HEK293 (cell line): ENCODE measurements around the gene ZSCAN22.

Experiments
- CTCF ChIA-PET: fragments of 350-600 bp; formaldehyde crosslinking; extraction: SDS; loops from one replicate; lab custom pipeline; 2021; ENCODE audit warnings: antibody characterized with exemption; lab: Yijun Ruan, JAX
- POLR2A ChIA-PET: fragments of 300-600 bp; formaldehyde crosslinking; extraction: SDS; loops from one replicate; lab custom pipeline; 2020; ENCODE audit warnings: antibody characterized with exemption, inconsistent platforms; lab: Yijun Ruan, JAX
- H3K27ac ChIP-seq: fragments of 200-500 bp; sonication (Bioruptor generic); 2 replicates; pipeline ENCODE4 v1.5.1; 2014; ENCODE audit warnings: low read depth, low read length, control low read depth, inconsistent platforms; ENCODE audit errors: extremely low read depth
- H3K36me3 ChIP-seq, 2 experiments: fragments of 200-500 bp in 1 of 2; sonication (Bioruptor generic) in 1 of 2; 1 replicate in 1 of 2; 2 replicates in 1 of 2; pipeline ENCODE4 v1.5.1; 2014 to 2017; ENCODE audit warnings: inconsistent platforms in 2 of 2, low read length in 2 of 2; ENCODE audit not compliant: control insufficient read depth in 2 of 2, insufficient read depth in 1 of 2
- H3K4me1 ChIP-seq: fragments of 200-500 bp; sonication (Bioruptor generic); 2 replicates; pipeline ENCODE4 v1.5.1; 2014; ENCODE audit warnings: mild to moderate bottlenecking, low read length, inconsistent platforms; ENCODE audit not compliant: control insufficient read depth, insufficient read depth
- H3K4me3 ChIP-seq: 2 replicates; pipeline ENCODE4 v1.5.1; 2011; ENCODE audit warnings: low read depth, mild to moderate bottlenecking, control low read depth, low read length, moderate library complexity
- H3K9me3 ChIP-seq: fragments of 200-500 bp; sonication (Bioruptor generic); 2 replicates; pipeline ENCODE4 v1.5.1; 2014; ENCODE audit warnings: low read depth, low read length, inconsistent platforms; ENCODE audit not compliant: control insufficient read depth, insufficient read depth
- HOXC10 ChIP-seq: sonication (generic); formaldehyde crosslinking; IDR thresholded peaks from 2 replicates; pipeline ENCODE4 v1.8.1; 2023; ENCODE audit warnings: mild to moderate bottlenecking, missing genetic modification reagents
- KLF7 ChIP-seq: fragments of 450-650 bp; formaldehyde crosslinking; IDR thresholded peaks from 2 replicates; pipeline ENCODE4 v1.5.1; 2016; ENCODE audit warnings: missing biosample characterization, missing genetic modification characterization, borderline replicate concordance
- MYNN ChIP-seq: fragments of 450-650 bp; formaldehyde crosslinking; IDR thresholded peaks from 2 replicates; pipeline ENCODE4 v1.5.1; 2016; ENCODE audit warnings: missing biosample characterization, missing genetic modification characterization, borderline replicate concordance
- PRDM2 ChIP-seq: fragments of 450-650 bp; formaldehyde crosslinking; IDR thresholded peaks from 2 replicates; pipeline ENCODE4 v1.5.1; 2016; ENCODE audit warnings: missing biosample characterization, missing genetic modification characterization, borderline replicate concordance
- PRDM6 ChIP-seq: fragments of 450-650 bp; formaldehyde crosslinking; IDR thresholded peaks from 2 replicates; pipeline ENCODE4 v1.5.1; 2017; ENCODE audit warnings: missing biosample characterization, missing genetic modification characterization
- SALL2 ChIP-seq: fragments of 450-650 bp; formaldehyde crosslinking; IDR thresholded peaks from 2 replicates; pipeline ENCODE4 v1.5.0; 2017; ENCODE audit warnings: missing biosample characterization, mild to moderate bottlenecking, missing genetic modification characterization, borderline replicate concordance
- ZBTB17 ChIP-seq: fragments of 450-650 bp; formaldehyde crosslinking; IDR thresholded peaks from 2 replicates; pipeline ENCODE4 v1.5.1; 2016; ENCODE audit warnings: missing biosample characterization, missing genetic modification characterization
- ZNF114 ChIP-seq: fragments of 450-650 bp; formaldehyde crosslinking; IDR thresholded peaks from 2 replicates; pipeline ENCODE4 v1.5.0; 2017; ENCODE audit warnings: missing biosample characterization, missing genetic modification characterization
- ZNF18 ChIP-seq: fragments of 450-650 bp; formaldehyde crosslinking; IDR thresholded peaks from 2 replicates; pipeline ENCODE4 v1.5.1; 2016; ENCODE audit warnings: missing biosample characterization, missing genetic modification characterization
- ZNF24 ChIP-seq: fragments of 450-650 bp; formaldehyde crosslinking; IDR thresholded peaks from 2 replicates; pipeline ENCODE4 v1.5.1; 2016; ENCODE audit warnings: missing biosample characterization, missing genetic modification characterization
- ZNF521 ChIP-seq: fragments of 450-650 bp; formaldehyde crosslinking; IDR thresholded peaks from 2 replicates; pipeline ENCODE4 v1.5.1; 2017; ENCODE audit warnings: missing biosample characterization, mild to moderate bottlenecking, missing genetic modification characterization
- ZNF549 ChIP-seq: fragments of 450-650 bp; IDR thresholded peaks from 2 replicates; pipeline ENCODE4 v1.5.1; 2018; ENCODE audit warnings: missing biosample characterization, missing genetic modification characterization, mild to moderate bottlenecking, inconsistent platforms, moderate library complexity
- ZNF777 ChIP-seq: fragments of 450-650 bp; formaldehyde crosslinking; IDR thresholded peaks from 2 replicates; pipeline ENCODE4 v1.5.1; 2017; ENCODE audit warnings: missing biosample characterization, missing genetic modification characterization, borderline replicate concordance
- ZSCAN4 ChIP-seq: fragments of 450-650 bp; formaldehyde crosslinking; IDR thresholded peaks from 2 replicates; pipeline ENCODE4 v1.5.1; 2017; ENCODE audit warnings: missing biosample characterization, missing genetic modification characterization

The ZSCAN22 gene

GRCh38 chr19:58318297-58318696, 8.5 kb upstream of the ZSCAN22 start:
- Histone ChIP-seq H3K9me3 (no peaks in the 10 kb centered on the region), H3K27ac (no peak overlapping the region), H3K4me1 (no peaks in the 10 kb centered on the region), H3K4me3 (no peak overlapping the region), H3K36me3 (peaks cover 21 to 57% of the 10 kb centered on the region in 2 experiments)
- CTCF ChIA-PET = interaction anchor here (0.6 to 0.8 kb wide), 2 partner anchors 18 to 201 kb away, joined by 3 to 4 read pairs; partner anchors contain the start of gene ZBTB45
- POLR2A ChIA-PET = interaction anchor here (1.3 to 1.8 kb wide), 2 partner anchors 9 to 13 kb away, joined by 3 to 12 read pairs; partner anchors contain the start of genes ERVK3-1 and ZSCAN22
- TF ChIP-seq SALL2 (tag by site-specific recombination) (no peak), HOXC10 (CRISPR knock-in tag) (peak; percentile 61; the same call in 1 of the 2 replicates)

GRCh38 chr19:58319241-58319640, 7.6 kb upstream of the ZSCAN22 start:
- POLR2A ChIA-PET = interaction anchor here (1.3 to 1.6 kb wide), 2 partner anchors 14 to 19 kb away, joined by 3 to 4 read pairs; partner anchors contain the start of gene ERVK3-1
- H3K27ac ChIP-seq = no peak overlapping the region
- H3K4me1 ChIP-seq = no peaks in the 10 kb centered on the region
- H3K36me3 ChIP-seq = peaks cover 14 to 47% of the 10 kb centered on the region in 2 experiments; a peak in 2 of 3 replicates
- H3K4me3 ChIP-seq = no peak overlapping the region
- CTCF ChIA-PET = no interaction called here
- TF ChIP-seq PRDM6 (tag by site-specific recombination) (no peak), ZNF549 (tag by site-specific recombination) (no peak), ZNF521 (tag by site-specific recombination) (no peak), MYNN (no peak), ZNF114 (tag by site-specific recombination) (no peak), PRDM2 (tag by site-specific recombination) (no peak), ZSCAN4 (no peak), ZNF777 (tag by site-specific recombination) (no peak), ZBTB17 (tag by site-specific recombination) (no peak), KLF7 (no peak), ZNF18 (tag by site-specific recombination) (no peak), ZNF24 (tag by site-specific recombination) (no peak)
- TF ChIP-seq, all 188 proteins: peak for 0
- H3K9me3 ChIP-seq = no peaks in the 10 kb centered on the region
